Natural killer cell (primary cell): ENCODE results near the gene ERBB3. TPM values are rescaled to one million over a fixed set of nuclear protein-coding genes. Genes with fewer than 3 reads are reported as not detected.

ENCODE experiments used
- ATAC-seq, 3 donors: fragments of 150-1000 bp in 2 of 3; fragments of 200-7000 bp in 1 of 3; cut with Tn5 transposase; 1 replicate in 1 of 3; 2 replicates in 2 of 3; pipeline ENCODE4 v1.10.0; 2021; ENCODE audit warnings: mild to moderate bottlenecking in 2 of 3, moderate library complexity in 2 of 3
- DNase-seq, 2 donors: peaks; one replicate each; pipeline versions ENCODE4 v3.0.0 to v3.0.0-alpha.2; 2013 to 2021; ENCODE audit warnings: mixed read lengths in 1 of 2
- H3K27ac ChIP-seq: one replicate; pipeline ENCODE4 v1.5.1; 2013; ENCODE audit warnings: mild to moderate bottlenecking, low read length
- H3K27me3 ChIP-seq: one replicate; pipeline ENCODE4 v1.6.1; 2013; ENCODE audit warnings: low read length; ENCODE audit not compliant: control insufficient read depth, insufficient read depth
- H3K36me3 ChIP-seq: one replicate; pipeline ENCODE4 v1.6.1; 2013; ENCODE audit warnings: low read length; ENCODE audit not compliant: control insufficient read depth, insufficient read depth
- H3K4me1 ChIP-seq: one replicate; pipeline ENCODE4 v1.6.1; 2013; ENCODE audit warnings: low read length; ENCODE audit not compliant: control insufficient read depth, insufficient read depth
- H3K4me3 ChIP-seq: one replicate; pipeline ENCODE4 v1.5.1; 2013; ENCODE audit warnings: low read length
- H3K9me3 ChIP-seq: one replicate; pipeline ENCODE4 v1.6.1; 2013; ENCODE audit warnings: low read length; ENCODE audit not compliant: control insufficient read depth, insufficient read depth
- H3K27ac Mint-ChIP-seq, 2 donors: one replicate each; pipeline ENCODE4 v1.8.0; 2022; ENCODE audit warnings: mild to moderate bottlenecking in 2 of 2, mixed read lengths in 2 of 2, moderate library complexity in 1 of 2
- H3K27me3 Mint-ChIP-seq, 2 donors: one replicate each; pipeline ENCODE4 v1.8.0; 2022; ENCODE audit warnings: low read depth in 2 of 2, mixed read lengths in 2 of 2
- H3K36me3 Mint-ChIP-seq: one replicate; pipeline ENCODE4 v1.8.0; 2022; ENCODE audit warnings: mixed read lengths
- H3K4me1 Mint-ChIP-seq, 2 donors: one replicate each; pipeline ENCODE4 v1.8.0; 2022; ENCODE audit warnings: mixed read lengths in 2 of 2
- H3K4me3 Mint-ChIP-seq: one replicate; pipeline ENCODE4 v1.8.0; 2022; ENCODE audit warnings: mild to moderate bottlenecking, moderate library complexity, mixed read lengths
- H3K9me3 Mint-ChIP-seq, 2 donors: one replicate each; pipeline ENCODE4 v1.8.0; 2022; ENCODE audit warnings: mixed read lengths in 2 of 2
- whole genome bisulfite sequencing: methylation state at CpG from one replicate; pipeline ENCODE4 v1.1.7; 2013; ENCODE audit warnings: missing lambda C conversion rate; ENCODE audit not compliant: insufficient coverage; 5-methylcytosine and 5-hydroxymethylcytosine counted together
- intact Hi-C: fragments of 100-400 bp; cut with micrococcal nuclease; formaldehyde crosslinking; loops from one replicate; pipeline ENCODE4 v1.14.2; 2022
- total RNA-seq, 4 donors: library from RNA; stranded (reverse); fragments of 120-200 nt in 1 of 4; gene quantifications; one replicate each; pipeline versions ENCODE4 v1.2.3 to v1.2.4, GENCODE V29; 2013 to 2022
- TF ChIP-seq, protein P1 (sequence below): fragments of 200-600 bp; IDR thresholded peaks from one replicate; pipeline ENCODE4 v1.8.0; 2022; ENCODE audit warnings: antibody characterized with exemption

Gene ERBB3
- total RNA-seq, 3 donors from 2014 or later (not counting 1 experiment from before 2014, with no cell fraction given) = 0.26 to 0.66 TPM; not detected in 1

DNA sequence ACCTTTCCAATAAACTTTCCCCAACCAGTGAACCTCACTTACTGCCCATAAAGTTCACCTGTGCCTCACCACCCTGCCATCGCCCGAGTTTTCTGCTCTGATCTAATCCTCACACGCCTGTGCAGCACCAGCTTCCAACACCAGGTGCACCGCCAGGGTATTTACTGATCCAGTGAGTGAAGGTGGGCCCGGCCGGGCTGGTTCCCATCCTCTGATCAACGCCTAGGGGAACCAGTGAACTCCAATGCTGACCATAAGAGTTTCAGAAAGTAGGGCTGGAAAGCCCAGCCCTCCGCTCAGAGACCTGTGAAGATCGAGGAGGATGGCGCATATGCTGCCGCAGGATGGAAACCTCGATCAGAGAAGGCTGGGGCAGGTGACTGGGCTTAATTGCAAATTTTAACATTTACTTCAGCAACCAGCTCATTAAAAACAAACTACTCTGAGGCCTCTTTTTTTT lies 71.7 kb downstream of the ERBB3 start:
- peaks cover 17% of the 10 kb centered on the region for H3K4me1 ChIP-seq
- peak overlapping the region; percentile 94 to 99 for H3K27ac Mint-ChIP-seq
- 2% methylated on average over 12 of the region's 12 CpGs for WGBS
- peaks cover 8 to 29% of the 10 kb centered on the region in 2 donors for H3K4me1 Mint-ChIP-seq
- peak overlapping the region; percentile 84 for H3K4me3 Mint-ChIP-seq
- H3K4me3 ChIP-seq = peak overlapping the region; percentile 68
- no peaks in the 10 kb centered on the region for H3K36me3 Mint-ChIP-seq
- ATAC-seq (peak; percentile 43 to 62 (median 49)), DNase-seq (peak; percentile 49 to 80)
- no peaks in the 10 kb centered on the region for H3K36me3 ChIP-seq
- no peaks in the 10 kb centered on the region for H3K27me3 ChIP-seq
- H3K27me3 Mint-ChIP-seq = no peaks in the 10 kb centered on the region
- TF ChIP-seq, protein P1, sequence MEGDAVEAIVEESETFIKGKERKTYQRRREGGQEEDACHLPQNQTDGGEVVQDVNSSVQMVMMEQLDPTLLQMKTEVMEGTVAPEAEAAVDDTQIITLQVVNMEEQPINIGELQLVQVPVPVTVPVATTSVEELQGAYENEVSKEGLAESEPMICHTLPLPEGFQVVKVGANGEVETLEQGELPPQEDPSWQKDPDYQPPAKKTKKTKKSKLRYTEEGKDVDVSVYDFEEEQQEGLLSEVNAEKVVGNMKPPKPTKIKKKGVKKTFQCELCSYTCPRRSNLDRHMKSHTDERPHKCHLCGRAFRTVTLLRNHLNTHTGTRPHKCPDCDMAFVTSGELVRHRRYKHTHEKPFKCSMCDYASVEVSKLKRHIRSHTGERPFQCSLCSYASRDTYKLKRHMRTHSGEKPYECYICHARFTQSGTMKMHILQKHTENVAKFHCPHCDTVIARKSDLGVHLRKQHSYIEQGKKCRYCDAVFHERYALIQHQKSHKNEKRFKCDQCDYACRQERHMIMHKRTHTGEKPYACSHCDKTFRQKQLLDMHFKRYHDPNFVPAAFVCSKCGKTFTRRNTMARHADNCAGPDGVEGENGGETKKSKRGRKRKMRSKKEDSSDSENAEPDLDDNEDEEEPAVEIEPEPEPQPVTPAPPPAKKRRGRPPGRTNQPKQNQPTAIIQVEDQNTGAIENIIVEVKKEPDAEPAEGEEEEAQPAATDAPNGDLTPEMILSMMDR = peak; percentile 57
- intact Hi-C loops = loop anchor here (1.0 to 10.0 kb wide), 3 partner anchors 23 to 107 kb away; partner anchors contain the start of genes ESYT1, RPS26 and SMARCC2
- no peaks in the 10 kb centered on the region for H3K9me3 ChIP-seq
- no peaks in the 10 kb centered on the region for H3K9me3 Mint-ChIP-seq
- peak overlapping the region; percentile 90 for H3K27ac ChIP-seq

DNA sequence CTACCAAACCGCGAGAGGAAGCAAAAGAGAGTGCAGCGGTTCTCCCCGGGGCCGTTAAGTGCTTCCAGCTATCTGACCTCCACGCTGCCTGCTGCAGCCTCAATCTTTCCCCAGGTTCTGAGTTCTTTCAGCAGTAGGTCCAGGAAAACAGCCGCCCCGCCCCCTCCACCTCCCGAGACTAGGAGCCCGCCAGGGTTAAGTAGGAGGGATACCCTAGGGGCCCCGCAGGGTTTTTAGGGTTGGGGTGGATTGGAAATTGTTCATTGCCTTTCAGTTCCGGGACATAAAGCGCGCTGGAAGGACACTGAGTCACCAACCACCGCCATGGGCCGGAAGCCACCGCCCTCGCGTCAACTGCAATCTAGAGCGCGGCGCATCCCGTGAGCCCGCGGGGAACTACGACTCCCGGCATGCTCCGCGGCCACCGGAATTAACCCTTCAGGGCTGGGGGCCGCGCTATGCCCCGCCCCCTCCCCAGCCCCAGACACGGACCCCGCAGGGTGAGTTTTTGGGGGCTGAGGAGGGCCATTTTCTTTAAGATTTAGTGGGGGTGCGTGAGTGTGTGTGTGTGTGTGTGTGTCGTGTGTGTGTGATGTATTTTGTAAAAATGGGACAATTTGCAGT lies 72.3 kb downstream of the ERBB3 start, which contains the start of gene MYL6B:
Gene MYL6B, plus strand, starts transcription at position 456 of the 624 bp plus-strand sequence. CDS start 1,332 bp downstream, outside the sequence.
- ATAC-seq = peak; percentile 93 to 98 (median 97)
- Mint-ChIP-seq H3K4me3 (peak within 1 kb of the TSS; percentile 84), H3K27ac (peak within 1 kb of the TSS; percentile 94 to 99), H3K9me3 (no peaks in the 10 kb centered on the region), H3K27me3 (no peaks in the 10 kb centered on the region), H3K4me1 (peaks cover 12 to 33% of the 10 kb centered on the region in 2 donors), H3K36me3 (no peaks in the 10 kb centered on the region)
- Histone ChIP-seq H3K4me1 (peaks cover 22% of the 10 kb centered on the region), H3K36me3 (no peaks in the 10 kb centered on the region), H3K4me3 (peak within 1 kb of the TSS; percentile 68), H3K27me3 (no peaks in the 10 kb centered on the region), H3K27ac (peak within 1 kb of the TSS; percentile 90), H3K9me3 (no peaks in the 10 kb centered on the region)
- under 1% methylated on average over 37 of the region's 37 CpGs for WGBS
- peak; percentile 90 to 96 for DNase-seq
- intact Hi-C loops = loop anchor here (1.0 to 10.0 kb wide), 3 partner anchors 24 to 107 kb away; partner anchors contain the start of genes ESYT1, RPS26 and SMARCC2
- TF ChIP-seq, protein P1 = no peak

Other genes starting within 250 kb of the ERBB3 start
- under 1 TPM in 2 of 3 donors, not detected in 1; 0.45 to 0.88 TPM for gene MMP19, start 237.2 kb upstream of the ERBB3 start, total RNA-seq
- 10 to 100 TPM; 18.5 to 21.2 (median 19.1) TPM for gene PYM1, start 152.3 kb upstream of the ERBB3 start, total RNA-seq
- gene DGKA, start 149.0 kb upstream of the ERBB3 start, total RNA-seq = 100 to 1,000 TPM; 137 to 145 (median 142) TPM
- gene PMEL, start 114.1 kb upstream of the ERBB3 start, total RNA-seq = under 1 TPM in 1 of 3 donors, not detected in 2; 0.35 TPM
- gene CDK2, start 113.3 kb upstream of the ERBB3 start, total RNA-seq = 10 to 100 TPM; 19.5 to 27.3 (median 27.3) TPM
- 10 to 100 TPM; 69.4 to 80.0 (median 78.2) TPM for gene RAB5B, start 106.1 kb upstream of the ERBB3 start, total RNA-seq
- 10 to 100 TPM; 11.0 to 15.9 (median 14.6) TPM for gene SUOX, start 82.9 kb upstream of the ERBB3 start, total RNA-seq
- 1 to 10 TPM; 4.4 to 5.5 (median 5.5) TPM for gene IKZF4, start 59.1 kb upstream of the ERBB3 start, total RNA-seq
- 10 to 100 TPM; 29.5 to 50.3 (median 35.5) TPM for gene RPS26, start 38.2 kb upstream of the ERBB3 start, total RNA-seq
- 10 to 100 TPM; 78.5 to 86.4 (median 79.7) TPM for gene PA2G4, start 24.4 kb downstream of the ERBB3 start, total RNA-seq
- gene RPL41, start 36.5 kb downstream of the ERBB3 start, total RNA-seq = 1,000 to 10,000 TPM; 2,342 to 3,083 (median 3,009) TPM
- gene ZC3H10, start 38.1 kb downstream of the ERBB3 start, total RNA-seq = 10 to 100 TPM; 12.0 to 24.3 (median 16.2) TPM
- gene ESYT1, start 48.1 kb downstream of the ERBB3 start, total RNA-seq = 100 to 1,000 TPM; 198 to 215 (median 199) TPM
- gene MYL6B, start 72.4 kb downstream of the ERBB3 start, total RNA-seq = 1 to 10 TPM; 6.7 to 8.9 (median 7.4) TPM
- gene MYL6, start 78.2 kb downstream of the ERBB3 start, total RNA-seq = 1,000 to 10,000 TPM in 2 of 3 donors, 100 to 1,000 TPM in 1; 881 to 1,204 (median 1,015) TPM
- 100 to 1,000 TPM; 205 to 232 (median 210) TPM for gene SMARCC2, start 109.3 kb downstream of the ERBB3 start, total RNA-seq
- 10 to 100 TPM; 32.3 to 44.5 (median 38.6) TPM for gene RNF41, start 141.8 kb downstream of the ERBB3 start, total RNA-seq
- 10 to 100 TPM; 21.6 to 23.4 (median 22.6) TPM for gene NABP2, start 144.2 kb downstream of the ERBB3 start, total RNA-seq
- 1 to 10 TPM in 1 of 3 donors, under 1 TPM in 2; 0.70 to 1.4 (median 0.71) TPM for gene SLC39A5, start 149.9 kb downstream of the ERBB3 start, total RNA-seq
- 10 to 100 TPM; 34.1 to 52.2 (median 51.4) TPM for gene ANKRD52, start 178.2 kb downstream of the ERBB3 start, total RNA-seq
- 10 to 100 TPM; 27.2 to 37.9 (median 30.2) TPM for gene COQ10A, start 186.8 kb downstream of the ERBB3 start, total RNA-seq
- 100 to 1,000 TPM; 185 to 190 (median 188) TPM for gene CS, start 220.2 kb downstream of the ERBB3 start, total RNA-seq
- 10 to 100 TPM; 50.4 to 64.3 (median 60.8) TPM for gene CNPY2, start 235.8 kb downstream of the ERBB3 start, total RNA-seq